HAP-1 (cell line): ENCODE data around the gene PLLP.

ENCODE experiments used
- DNase-seq, 2 experiments: peaks; one replicate each; pipeline ENCODE4 v3.0.0-alpha.2; 2016 to 2020; ENCODE audit warnings: low spot score in 2 of 2
- H3K27me3 ChIP-seq: fragments of 250-450 bp; sonication (Bioruptor Pico); 2 replicates; pipeline ENCODE4 v1.5.1; 2020; ENCODE audit warnings: low read depth, mild to moderate bottlenecking, moderate library complexity
- H3K36me3 ChIP-seq: fragments of 250-450 bp; sonication (Bioruptor Pico); replicated peaks from 2 replicates; pipeline ENCODE4 v1.5.1; 2020; ENCODE audit warnings: mild to moderate bottlenecking
- H3K4me1 ChIP-seq: fragments of 250-450 bp; sonication (Bioruptor Pico); 2 replicates; pipeline ENCODE4 v1.5.1; 2020; ENCODE audit warnings: mild to moderate bottlenecking
- H3K4me3 ChIP-seq: fragments of 250-450 bp; sonication (Bioruptor Pico); 2 replicates; pipeline ENCODE4 v1.5.1; 2020; ENCODE audit warnings: mild to moderate bottlenecking, moderate library complexity
- H3K9me3 ChIP-seq: fragments of 250-450 bp; sonication (Bioruptor Pico); 2 replicates; pipeline ENCODE4 v1.5.1; 2020; ENCODE audit warnings: mild to moderate bottlenecking, moderate library complexity
- in situ Hi-C: fragments of 300-500 bp; cut with MboI; formaldehyde crosslinking; loops from 3 replicates; pipeline ENCODE4 v1.14.3; 2020; ENCODE audit warnings: low sequenced_read_pairs, inconsistent platforms, mixed read lengths

PLLP gene, protein sequence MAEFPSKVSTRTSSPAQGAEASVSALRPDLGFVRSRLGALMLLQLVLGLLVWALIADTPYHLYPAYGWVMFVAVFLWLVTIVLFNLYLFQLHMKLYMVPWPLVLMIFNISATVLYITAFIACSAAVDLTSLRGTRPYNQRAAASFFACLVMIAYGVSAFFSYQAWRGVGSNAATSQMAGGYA

DNA sequence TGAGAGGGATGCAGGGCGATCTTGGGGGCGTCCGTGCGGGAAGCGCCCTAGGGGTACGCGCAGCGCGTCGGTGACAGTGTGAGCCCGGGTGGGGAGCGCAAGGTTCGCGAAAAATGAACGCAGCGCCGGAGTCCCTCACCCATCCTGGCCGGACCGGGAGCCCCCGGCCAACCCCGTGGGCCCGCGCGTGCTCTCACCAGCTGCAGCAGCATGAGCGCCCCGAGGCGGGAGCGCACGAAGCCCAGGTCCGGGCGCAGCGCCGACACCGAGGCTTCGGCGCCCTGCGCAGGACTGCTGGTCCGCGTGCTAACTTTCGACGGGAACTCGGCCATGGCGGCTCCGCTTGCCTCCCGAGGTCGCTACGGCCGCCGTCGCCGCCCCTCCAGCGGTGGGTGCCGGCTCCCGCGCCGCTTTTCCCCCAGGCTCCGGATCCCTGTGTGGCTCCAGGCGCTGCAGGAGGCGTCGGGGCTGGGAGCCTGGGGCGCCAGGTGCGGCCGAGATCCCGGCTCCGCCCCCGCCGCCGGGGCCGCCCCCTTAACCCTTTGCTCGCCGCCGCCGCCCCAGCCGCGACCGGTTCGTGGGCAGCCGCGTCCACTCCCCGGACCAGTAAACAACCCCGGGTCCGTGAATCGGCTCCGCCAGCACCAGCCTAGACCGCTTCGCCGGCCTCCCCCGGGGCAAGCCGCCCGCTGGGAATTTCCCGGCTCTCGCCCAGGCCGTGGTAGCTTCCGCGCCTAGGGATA, at the start of gene PLLP:
Gene PLLP (minus strand): TSS at position 464 of the 743 bp plus-strand sequence. CDS start 132 bp downstream, at position 332.
- no peaks in the 10 kb centered on the region for H3K9me3 ChIP-seq
- no peaks in the 10 kb centered on the region for H3K36me3 ChIP-seq
- DNase-seq: peak; percentile 18 to 76
- H3K4me1 ChIP-seq: peaks cover 8% of the 10 kb centered on the region
- H3K4me3 ChIP-seq: peak within 1 kb of the TSS; percentile 65
- in situ Hi-C loops: no loop called here
- H3K27me3 ChIP-seq: no peaks in the 10 kb centered on the region

DNA sequence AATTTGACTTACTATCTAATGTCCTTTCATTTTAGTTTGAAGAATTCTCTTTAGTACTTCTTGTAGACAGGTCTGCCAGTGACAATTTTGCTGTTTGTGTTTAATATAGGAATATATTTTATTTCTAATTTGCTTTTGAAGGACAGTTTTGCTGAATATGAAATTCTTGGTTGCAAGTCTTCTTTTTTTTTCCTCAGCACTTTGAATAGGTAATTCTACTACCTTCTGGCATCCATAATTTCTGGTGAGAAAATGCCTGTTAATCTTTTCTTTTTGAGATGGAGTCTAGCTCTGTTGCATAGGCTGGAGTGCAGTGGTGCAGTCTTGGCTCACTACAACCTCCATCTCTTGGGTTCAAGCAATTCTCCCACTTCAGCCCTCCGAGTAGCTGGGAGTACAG, 48.9 kb upstream of the PLLP start:
- in situ Hi-C loops: no loop called here

DNA sequence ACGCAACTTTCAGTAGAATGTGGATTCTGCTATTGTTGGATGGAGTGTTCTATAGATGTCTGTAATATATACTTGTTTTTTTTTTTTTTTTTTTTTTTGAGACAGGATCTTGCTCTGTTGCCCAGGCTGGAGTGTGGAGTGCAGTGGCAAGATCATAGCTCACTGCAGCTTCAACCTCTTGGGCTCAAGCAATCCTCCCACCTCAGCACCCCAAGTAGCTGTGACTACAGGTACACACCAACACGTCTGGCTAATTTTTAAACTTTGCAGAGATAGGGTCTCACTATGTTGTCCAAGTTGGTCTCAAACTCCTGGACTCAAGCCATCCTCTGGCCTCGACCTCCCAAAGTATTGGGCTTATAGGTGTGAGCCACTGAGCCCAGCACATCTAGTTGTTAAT, 46.9 kb upstream of the PLLP start:
- Histone ChIP-seq H3K9me3 (0 out of 2 replicates have a peak, but pooled peaks cover 2% of the 10 kb centered on the region), H3K36me3 (no peaks in the 10 kb centered on the region), H3K4me3 (no peak overlapping the region), H3K4me1 (no peaks in the 10 kb centered on the region), H3K27me3 (0 out of 2 replicates have a peak, but pooled peaks cover 2% of the 10 kb centered on the region)
- no peak for DNase-seq
- in situ Hi-C loops: no loop called here

More for the DNA sequence above, 48.9 kb upstream of the PLLP start:
- 0 out of 2 replicates have a peak, but pooled peaks cover 2% of the 10 kb centered on the region for H3K9me3 ChIP-seq
- no peaks in the 10 kb centered on the region for H3K36me3 ChIP-seq
- no peak overlapping the region for H3K4me3 ChIP-seq
- H3K4me1 ChIP-seq: no peaks in the 10 kb centered on the region
- DNase-seq: no peak
- 0 out of 2 replicates have a peak, but pooled peaks cover 2% of the 10 kb centered on the region for H3K27me3 ChIP-seq

DNA sequence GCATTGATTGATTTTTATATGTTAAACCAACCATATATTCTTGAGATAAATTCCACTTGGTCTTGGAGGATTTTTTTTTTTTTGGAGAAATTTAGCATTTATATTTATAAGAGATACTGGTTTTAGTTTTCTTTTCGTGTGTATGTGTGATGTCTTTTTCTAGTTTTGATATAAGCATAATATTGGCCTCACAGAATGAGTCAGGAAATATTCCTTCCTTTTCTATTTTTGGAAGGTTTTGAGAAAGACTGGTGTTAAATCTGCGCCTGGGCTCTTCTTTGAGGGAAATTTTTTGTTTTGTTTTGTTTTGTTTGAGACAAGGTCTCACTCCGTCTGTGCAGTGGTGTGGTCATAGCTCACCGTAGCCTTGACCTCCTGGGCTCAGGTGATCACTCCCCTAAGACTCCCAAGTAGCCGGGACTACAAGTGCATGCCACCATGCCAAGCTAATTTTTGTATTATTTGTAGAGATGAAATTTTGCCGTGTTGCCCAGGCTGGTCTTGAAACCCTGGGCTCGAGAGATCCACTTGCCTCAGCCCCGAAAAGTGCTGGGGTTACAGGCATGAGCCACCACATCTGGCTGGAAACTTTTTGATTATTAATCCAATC, 45.4 kb upstream of the PLLP start:
- no peaks in the 10 kb centered on the region for H3K36me3 ChIP-seq
- no peaks in the 10 kb centered on the region for H3K9me3 ChIP-seq
- no peaks in the 10 kb centered on the region for H3K4me1 ChIP-seq
- in situ Hi-C loops: no loop called here
- no peak overlapping the region for H3K4me3 ChIP-seq
- no peaks in the 10 kb centered on the region for H3K27me3 ChIP-seq
- DNase-seq: no peak

DNA sequence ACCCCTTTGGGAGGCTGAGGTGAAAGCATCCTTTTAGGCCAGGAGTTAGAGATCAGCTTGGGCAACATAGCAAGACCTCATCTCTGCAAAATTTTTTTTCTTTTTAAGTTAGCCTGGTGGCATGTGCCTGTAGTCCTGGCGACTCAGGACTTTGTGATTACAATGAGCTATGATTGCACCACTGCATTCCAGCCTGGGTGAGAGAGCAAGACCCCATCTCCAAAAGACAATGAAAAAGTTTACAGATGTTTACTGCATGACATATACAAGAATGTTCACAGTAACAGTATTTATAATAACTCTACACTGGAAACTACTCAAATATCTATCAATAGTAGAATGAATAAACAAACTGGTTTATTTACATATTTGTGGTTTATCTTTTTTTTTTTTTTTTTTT, 41.0 kb upstream of the PLLP start:
- no peak for DNase-seq
- Histone ChIP-seq H3K27me3 (no peaks in the 10 kb centered on the region), H3K36me3 (no peaks in the 10 kb centered on the region), H3K9me3 (no peaks in the 10 kb centered on the region), H3K4me1 (no peaks in the 10 kb centered on the region), H3K4me3 (no peak overlapping the region)
- in situ Hi-C loops: no loop called here

DNA sequence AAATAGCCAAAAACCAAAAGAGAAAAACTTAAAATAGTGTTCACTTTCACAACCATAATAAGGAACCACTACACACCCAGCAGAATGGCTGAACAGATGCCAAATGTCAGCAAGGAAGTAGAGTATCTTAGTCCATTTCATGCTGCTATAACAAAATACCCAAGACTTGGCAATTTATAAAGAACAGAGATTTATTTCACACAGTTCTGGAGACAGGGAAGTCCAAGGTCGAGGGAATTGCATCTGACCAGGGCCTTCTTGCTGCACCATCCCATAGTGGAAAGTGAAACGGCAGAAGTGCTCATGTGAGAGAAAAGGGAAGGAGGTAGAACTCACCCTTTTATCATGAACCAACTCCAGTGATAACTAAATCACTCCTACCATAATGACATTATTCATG, 40.3 kb upstream of the PLLP start:
- no peaks in the 10 kb centered on the region for H3K27me3 ChIP-seq
- H3K36me3 ChIP-seq: no peaks in the 10 kb centered on the region
- no peaks in the 10 kb centered on the region for H3K4me1 ChIP-seq
- no peak for DNase-seq
- no peak overlapping the region for H3K4me3 ChIP-seq
- in situ Hi-C loops: no loop called here
- no peaks in the 10 kb centered on the region for H3K9me3 ChIP-seq

DNA sequence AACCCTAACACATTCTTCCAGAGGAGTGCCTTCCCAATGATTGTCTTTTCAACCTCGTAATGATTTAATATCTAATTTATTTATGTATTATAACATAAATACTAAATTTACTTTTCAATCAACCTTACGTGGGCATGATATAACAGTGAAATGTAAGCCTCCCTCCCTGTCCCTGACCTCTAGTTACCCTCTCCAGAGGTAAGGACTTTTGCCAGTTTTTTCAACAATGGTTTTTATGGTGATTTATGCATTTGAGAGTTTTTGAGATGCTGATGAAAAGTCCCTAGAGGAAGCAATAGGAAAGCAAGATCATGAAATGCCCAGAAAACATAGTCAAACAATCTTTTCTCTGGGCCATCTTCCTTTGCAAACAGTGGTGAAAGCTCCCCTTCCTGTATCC, 35.2 kb upstream of the PLLP start:
- no peaks in the 10 kb centered on the region for H3K27me3 ChIP-seq
- no peaks in the 10 kb centered on the region for H3K36me3 ChIP-seq
- no peaks in the 10 kb centered on the region for H3K4me1 ChIP-seq
- H3K4me3 ChIP-seq: no peak overlapping the region
- no peak for DNase-seq
- H3K9me3 ChIP-seq: no peaks in the 10 kb centered on the region
- in situ Hi-C loops: no loop called here

DNA sequence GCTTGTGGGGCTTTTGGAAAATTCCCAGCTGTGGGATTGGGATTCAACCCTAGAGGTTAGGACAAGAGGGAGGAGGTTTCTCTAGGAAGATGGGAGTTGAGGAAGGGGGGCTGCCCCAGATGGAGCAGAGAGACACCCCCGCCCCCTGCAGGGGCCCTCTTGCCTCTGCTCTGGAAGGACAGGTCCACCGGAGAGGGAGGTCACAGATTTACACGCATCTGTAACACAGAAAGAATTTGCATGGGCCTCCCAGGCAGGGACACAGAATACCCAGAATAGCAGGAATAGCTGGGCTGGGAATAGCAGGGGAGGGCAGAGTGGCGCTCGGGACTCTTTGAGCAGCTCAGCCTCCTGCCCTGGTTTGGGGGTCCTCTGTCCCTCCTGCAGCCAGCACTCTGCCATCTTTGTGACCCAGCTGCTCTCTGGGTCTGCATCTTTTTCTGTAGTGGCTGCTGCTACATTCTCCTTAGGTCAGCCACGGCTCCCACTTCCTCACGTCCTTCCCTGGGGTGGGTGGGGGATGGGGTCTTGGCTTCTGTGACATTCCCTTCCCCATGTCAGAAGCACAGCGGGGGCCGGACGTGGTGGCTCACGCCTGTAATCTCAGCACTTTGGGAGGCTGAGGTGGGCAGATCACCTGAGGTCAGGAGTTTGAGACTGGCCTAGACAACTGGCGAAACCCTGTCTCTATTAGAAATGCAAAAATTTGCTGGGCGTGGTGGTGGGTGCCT, 33.9 kb upstream of the PLLP start:
- in situ Hi-C loops: no loop called here
- no peaks in the 10 kb centered on the region for H3K4me1 ChIP-seq
- no peak for DNase-seq
- no peaks in the 10 kb centered on the region for H3K27me3 ChIP-seq
- H3K4me3 ChIP-seq: no peak overlapping the region
- no peaks in the 10 kb centered on the region for H3K36me3 ChIP-seq
- no peaks in the 10 kb centered on the region for H3K9me3 ChIP-seq

DNA sequence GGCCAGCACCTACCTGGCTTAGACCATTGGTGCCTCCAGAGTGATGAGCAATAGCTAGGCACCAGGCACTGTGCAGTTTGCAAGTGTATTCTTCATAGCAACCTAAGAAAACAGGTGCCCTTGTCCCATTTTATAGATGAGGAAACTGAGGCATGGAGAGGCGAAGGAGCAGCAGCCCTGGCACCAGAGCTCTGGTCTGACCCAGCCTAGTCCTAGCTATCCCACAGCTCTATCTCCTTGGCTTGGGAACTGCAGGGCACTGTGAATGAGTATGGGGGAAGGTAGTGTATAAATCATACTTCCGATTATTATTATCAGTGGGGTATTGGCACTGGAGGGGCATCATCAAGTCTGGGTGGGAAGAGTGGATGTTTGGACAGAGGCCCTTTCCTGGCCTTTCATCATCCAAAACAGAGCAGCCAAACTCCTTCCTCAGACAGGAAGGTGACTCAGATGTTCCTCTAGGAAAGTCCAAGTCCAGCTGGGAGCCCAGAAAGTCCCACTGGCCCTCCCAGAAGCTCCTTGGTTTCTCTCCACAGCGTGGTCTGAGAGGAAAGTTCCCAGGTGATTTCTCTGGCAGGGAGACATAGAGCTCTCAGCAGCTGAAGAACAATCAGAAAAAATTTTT, 32.0 kb upstream of the PLLP start:
- no peaks in the 10 kb centered on the region for H3K4me1 ChIP-seq
- in situ Hi-C loops: no loop called here

DNA sequence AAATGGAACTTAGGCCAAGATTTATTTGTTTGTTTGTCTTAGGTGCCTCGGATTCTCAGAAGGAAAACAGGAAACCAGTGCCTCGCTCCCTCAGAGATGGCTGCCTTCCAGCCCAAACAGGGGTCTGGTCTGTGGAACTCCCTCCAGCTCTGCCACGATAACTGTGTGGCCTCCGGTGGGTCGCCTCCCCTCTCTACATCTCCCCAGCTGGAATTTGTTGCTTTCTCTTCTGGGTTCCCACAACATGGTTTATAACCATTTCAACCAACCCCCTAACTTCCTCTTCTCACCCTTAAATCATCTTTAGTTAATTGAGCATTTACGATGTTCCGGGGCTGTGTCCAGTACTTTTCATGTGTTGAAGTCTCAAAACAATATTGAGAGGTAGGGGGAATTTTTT, 30.9 kb upstream of the PLLP start:
- H3K4me1 ChIP-seq: no peaks in the 10 kb centered on the region
- H3K4me3 ChIP-seq: no peak overlapping the region
- no peaks in the 10 kb centered on the region for H3K9me3 ChIP-seq
- no peaks in the 10 kb centered on the region for H3K36me3 ChIP-seq
- in situ Hi-C loops: no loop called here
- DNase-seq: no peak
- peaks cover 6% of the 10 kb centered on the region; the same call in 1 of the 2 replicates for H3K27me3 ChIP-seq

More for the DNA sequence above, 32.0 kb upstream of the PLLP start:
- DNase-seq: no peak
- H3K27me3 ChIP-seq: peaks cover 6% of the 10 kb centered on the region; the same call in 1 of the 2 replicates
- H3K36me3 ChIP-seq: no peaks in the 10 kb centered on the region
- H3K4me3 ChIP-seq: no peak overlapping the region
- no peaks in the 10 kb centered on the region for H3K9me3 ChIP-seq

DNA sequence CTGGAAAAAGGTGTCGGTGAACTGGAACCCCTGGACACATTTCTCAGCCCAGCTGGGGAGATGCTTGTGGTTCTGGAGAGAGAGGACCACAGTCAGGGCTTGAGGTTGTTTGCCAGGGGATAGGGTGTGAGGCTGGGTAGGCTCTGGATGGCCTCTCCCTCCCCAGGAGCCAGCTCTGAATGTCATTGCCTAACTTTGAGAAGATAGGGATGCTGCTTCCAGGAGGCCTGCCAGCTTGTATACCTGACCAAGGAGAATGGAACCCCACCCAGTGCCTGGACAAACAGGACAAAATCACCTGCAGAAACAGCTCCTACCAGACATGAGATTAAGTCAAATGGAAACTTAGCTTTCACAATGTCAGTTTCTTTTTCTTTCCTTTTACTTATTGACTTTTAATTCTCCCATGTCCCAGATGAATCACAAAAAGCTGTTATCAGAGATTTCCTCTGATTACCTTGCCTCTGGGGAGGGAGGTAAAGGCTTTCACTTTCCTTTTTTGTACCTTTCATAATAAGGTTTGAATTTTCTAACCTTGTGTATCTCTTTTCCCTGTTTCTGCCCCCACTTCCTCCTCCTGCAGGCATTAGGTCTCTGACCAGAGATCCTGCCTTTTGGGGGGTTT, 29.8 kb upstream of the PLLP start:
- in situ Hi-C loops: no loop called here
- Histone ChIP-seq H3K36me3 (no peaks in the 10 kb centered on the region), H3K9me3 (no peaks in the 10 kb centered on the region), H3K27me3 (peaks cover 6% of the 10 kb centered on the region; the same call in 1 of the 2 replicates), H3K4me1 (no peaks in the 10 kb centered on the region), H3K4me3 (no peak overlapping the region)
- no peak for DNase-seq

DNA sequence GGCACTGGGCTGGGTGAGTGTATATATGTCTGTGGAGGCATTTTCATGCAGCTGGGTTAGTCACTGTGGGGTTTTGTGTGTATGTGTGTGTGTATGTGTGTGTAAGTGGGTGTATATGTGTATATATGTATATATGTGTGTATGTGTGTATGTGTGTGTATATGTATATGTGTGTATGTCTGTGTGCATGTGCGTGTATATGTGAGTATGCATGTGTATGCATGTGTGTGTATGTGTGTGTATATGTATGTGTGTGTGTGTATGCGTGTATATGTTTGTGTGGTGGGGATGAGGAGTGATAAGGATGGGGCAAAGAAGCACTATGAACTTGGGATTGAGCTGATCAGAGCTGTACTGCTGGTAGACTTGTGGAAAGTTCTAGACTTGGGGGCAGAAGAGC, 29.0 kb upstream of the PLLP start:
- Histone ChIP-seq H3K9me3 (no peaks in the 10 kb centered on the region), H3K27me3 (peaks cover 6% of the 10 kb centered on the region; the same call in 1 of the 2 replicates), H3K4me3 (no peak overlapping the region), H3K36me3 (no peaks in the 10 kb centered on the region), H3K4me1 (no peaks in the 10 kb centered on the region)
- in situ Hi-C loops: no loop called here
- no peak for DNase-seq

DNA sequence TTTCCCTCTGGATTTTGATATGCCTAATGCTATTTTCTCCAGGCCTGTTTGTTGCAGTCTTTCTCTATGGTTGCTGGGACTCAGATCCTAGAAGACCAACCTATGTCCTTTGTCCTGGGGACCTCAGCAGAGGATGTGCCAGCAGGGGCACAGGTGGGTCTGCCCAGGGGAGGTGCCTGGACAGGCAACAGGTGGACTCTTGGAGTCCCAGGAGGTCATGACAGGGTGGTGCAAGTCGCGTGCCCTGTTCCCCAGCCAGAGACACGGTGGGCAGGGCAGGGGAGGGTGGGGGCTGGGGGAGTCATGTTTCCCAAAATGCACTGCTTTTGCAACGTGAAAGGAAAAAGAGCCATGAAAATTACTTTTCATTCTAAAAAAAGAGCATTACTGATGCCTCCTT, 26.3 kb upstream of the PLLP start:
- Histone ChIP-seq H3K9me3 (no peaks in the 10 kb centered on the region), H3K36me3 (no peaks in the 10 kb centered on the region), H3K27me3 (peaks cover 6% of the 10 kb centered on the region; the same call in 1 of the 2 replicates), H3K4me1 (no peaks in the 10 kb centered on the region), H3K4me3 (no peak overlapping the region)
- in situ Hi-C loops: no loop called here
- no peak for DNase-seq
